Uterus (tissue), 4 donors: ENCODE data around the gene TMEM219. TPM values are rescaled to one million over a fixed set of nuclear protein-coding genes. Genes with fewer than 3 reads are reported as not detected.
"Not testable (repeated sequence)": the region's sequence is repeated elsewhere in the genome, so short reads cannot be mapped to it uniquely, and the experiment has no call there.

Experiments
- DNase-seq, 2 donors: peaks; one replicate each; pipeline ENCODE4 v3.0.0-alpha.2; 2019 to 2020
- H3K27ac ChIP-seq, 2 donors: fragments of 200-600 bp; sonication (generic); 1 replicate in 1 of 2; 2 replicates in 1 of 2; pipeline ENCODE4 v1.5.1; 2016 to 2018
- H3K27me3 ChIP-seq, 2 donors: fragments of 200-600 bp; sonication (generic); one replicate each; pipeline ENCODE4 v1.5.1; 2018 to 2019; ENCODE audit warnings: control low read depth in 1 of 2
- H3K36me3 ChIP-seq, 2 donors: fragments of 200-600 bp; sonication (generic); one replicate each; pipeline ENCODE4 v1.5.1; 2019; ENCODE audit warnings: control low read depth in 1 of 2
- H3K4me1 ChIP-seq, 2 donors: fragments of 200-600 bp; sonication (generic); one replicate each; pipeline ENCODE4 v1.5.1; 2018 to 2019; ENCODE audit warnings: control low read depth in 1 of 2
- H3K4me3 ChIP-seq, 2 donors: fragments of 200-600 bp; sonication (generic); 1 replicate in 1 of 2; 2 replicates in 1 of 2; pipeline ENCODE4 v1.5.1; 2018 to 2019; ENCODE audit warnings: mild to moderate bottlenecking in 1 of 2
- H3K9me3 ChIP-seq, 2 donors: fragments of 200-600 bp; sonication (generic); one replicate each; pipeline ENCODE4 v1.5.1; 2019; ENCODE audit warnings: control low read depth in 1 of 2
- CTCF ChIP-seq, 4 experiments: fragments of 200-600 bp in 2 of 4; fragments of 450-650 bp in 2 of 4; sonication (generic) in 2 of 4; IDR thresholded peaks; one replicate each; pipeline ENCODE4 v1.5.1; 2016 to 2019; ENCODE audit warnings: antibody characterized with exemption in 4 of 4, mild to moderate bottlenecking in 2 of 4, moderate library complexity in 1 of 4
- POLR2A ChIP-seq, 2 donors: fragments of 450-650 bp; IDR thresholded peaks; one replicate each; pipeline ENCODE4 v1.6.1; 2016; ENCODE audit warnings: antibody characterized with exemption in 2 of 2, mild to moderate bottlenecking in 1 of 2, moderate library complexity in 1 of 2
- intact Hi-C: fragments of 100-400 bp; cut with DNase I; formaldehyde crosslinking; loops from one replicate; pipeline ENCODE4 v1.15.1; 2023; ENCODE audit warnings: low total_unique reads
- total RNA-seq, 4 donors: library from RNA; depleted of rRNA in 3 of 4; stranded (reverse); fragments of >200 nt in 3 of 4; gene quantifications; one replicate each; pipeline versions ENCODE4 v1.1.0 to v1.2.4, GENCODE V29; 2014 to 2023
- donor health status: DM: yes; HTN: yes; CAD: no.

TMEM219 gene
- total RNA-seq, 4 donors from 2014 or later: 38.6 to 82.3 (median 58.5) TPM

- TF ChIP-seq POLR2A (IDR thresholded peaks at IDR 0.05): no peak
- no peak for TF ChIP-seq CTCF (IDR thresholded peaks at IDR 0.05)
- H3K27ac ChIP-seq: no peak overlapping the region
- intact Hi-C loops: no loop called here
- H3K4me3 ChIP-seq: no peak overlapping the region
- H3K9me3 ChIP-seq: no peaks in the 10 kb centered on the region
- no peaks in the 10 kb centered on the region for H3K27me3 ChIP-seq
- H3K4me1 ChIP-seq: no peaks in the 10 kb centered on the region
- DNase-seq: no peak
- H3K36me3 ChIP-seq: no peaks in the 10 kb centered on the region
These were observed 55.4 kb downstream of the TMEM219 start for GRCh38 chr16:30017277-30017656.

GRCh38 chr16:30017937-30018336 is 56.1 kb downstream of the TMEM219 start:
- H3K27me3 ChIP-seq, H3K36me3 ChIP-seq, intact Hi-C loops, H3K27ac ChIP-seq, H3K4me1 ChIP-seq, H3K4me3 ChIP-seq, DNase-seq, H3K9me3 ChIP-seq: not testable (repeated sequence)

GRCh38 chr16:30018731-30019158 is 56.9 kb downstream of the TMEM219 start:
- H3K4me3 ChIP-seq: no peak overlapping the region
- no peaks in the 10 kb centered on the region for H3K4me1 ChIP-seq
- no peak overlapping the region for H3K27ac ChIP-seq
- H3K9me3 ChIP-seq: no peaks in the 10 kb centered on the region
- H3K27me3 ChIP-seq: no peaks in the 10 kb centered on the region
- no peaks in the 10 kb centered on the region for H3K36me3 ChIP-seq
- intact Hi-C loops: no loop called here
- no peak for TF ChIP-seq CTCF (IDR thresholded peaks at IDR 0.05)
- TF ChIP-seq POLR2A (IDR thresholded peaks at IDR 0.05): no peak
- DNase-seq: no peak

Other genes with a start within 250 kb of the TMEM219 start
- gene C16orf54, start 216.1 kb upstream of the TMEM219 start, total RNA-seq: 1 to 10 TPM in 1 of 4 donors, under 1 TPM in 2, not detected in 1; 0.49 to 5.1 (median 0.97) TPM
- under 1 TPM in 1 of 4 donors, not detected in 3; under 0.01 TPM for gene ZG16, start 183.8 kb upstream of the TMEM219 start, total RNA-seq
- gene KIF22, start 171.3 kb upstream of the TMEM219 start, total RNA-seq: 10 to 100 TPM in 3 of 4 donors, 1 to 10 TPM in 1; 5.9 to 70.4 (median 15.8) TPM
- gene MAZ, start 155.6 kb upstream of the TMEM219 start, total RNA-seq: 100 to 1,000 TPM in 1 of 4 donors, 10 to 100 TPM in 3; 32.8 to 200 (median 67.5) TPM
- 10 to 100 TPM; 20.2 to 54.5 (median 28.0) TPM for gene PRRT2, start 149.9 kb upstream of the TMEM219 start, total RNA-seq
- 10 to 100 TPM; 36.1 to 85.0 (median 46.9) TPM for gene PAGR1, start 145.9 kb upstream of the TMEM219 start, total RNA-seq
- 100 to 1,000 TPM in 1 of 4 donors, 10 to 100 TPM in 3; 38.4 to 132 (median 67.4) TPM for gene MVP, start 141.6 kb upstream of the TMEM219 start, total RNA-seq
- 10 to 100 TPM; 35.1 to 83.7 (median 59.1) TPM for gene CDIPT, start 98.9 kb upstream of the TMEM219 start, total RNA-seq
- 10 to 100 TPM in 1 of 4 donors, 1 to 10 TPM in 1, under 1 TPM in 1, not detected in 1; 0.52 to 19.4 (median 4.6) TPM for gene SEZ6L2, start 62.5 kb upstream of the TMEM219 start, total RNA-seq
- 1 to 10 TPM in 2 of 4 donors, under 1 TPM in 1, not detected in 1; 0.61 to 1.0 (median 1.0) TPM for gene ASPHD1, start 61.6 kb upstream of the TMEM219 start, total RNA-seq
- 10 to 100 TPM in 2 of 4 donors, 1 to 10 TPM in 2; 1.8 to 33.3 (median 14.6) TPM for gene KCTD13, start 35.9 kb upstream of the TMEM219 start, total RNA-seq
- gene TAOK2, start 11.8 kb downstream of the TMEM219 start, total RNA-seq: 10 to 100 TPM; 28.4 to 70.0 (median 46.6) TPM
- gene HIRIP3, start 33.5 kb downstream of the TMEM219 start, total RNA-seq: 10 to 100 TPM in 2 of 4 donors, 1 to 10 TPM in 2; 3.8 to 20.4 (median 13.5) TPM
- 100 to 1,000 TPM in 1 of 4 donors, 10 to 100 TPM in 2, 1 to 10 TPM in 1; 4.1 to 714 (median 68.9) TPM for gene INO80E, start 34.2 kb downstream of the TMEM219 start, total RNA-seq
- gene DOC2A, start 48.9 kb downstream of the TMEM219 start, total RNA-seq: 1 to 10 TPM in 3 of 4 donors, not detected in 1; 1.0 to 2.6 (median 1.8) TPM
- not detected for gene C16orf92, start 61.1 kb downstream of the TMEM219 start, total RNA-seq
- under 1 TPM in 1 of 4 donors, not detected in 3; 0.62 TPM for gene TLCD3B, start 69.2 kb downstream of the TMEM219 start, total RNA-seq
- 100 to 1,000 TPM; 175 to 905 (median 489) TPM for gene ALDOA, start 103.7 kb downstream of the TMEM219 start, total RNA-seq
- gene PPP4C, start 113.9 kb downstream of the TMEM219 start, total RNA-seq: 10 to 100 TPM; 15.6 to 78.5 (median 64.5) TPM
- gene TBX6, start 129.8 kb downstream of the TMEM219 start, total RNA-seq: 1 to 10 TPM in 1 of 4 donors, under 1 TPM in 1, not detected in 2; 0.21 to 1.3 TPM
- 100 to 1,000 TPM in 1 of 4 donors, 10 to 100 TPM in 2, 1 to 10 TPM in 1; 9.2 to 158 (median 36.4) TPM for gene YPEL3, start 134.1 kb downstream of the TMEM219 start, total RNA-seq
- 10 to 100 TPM in 1 of 4 donors, 1 to 10 TPM in 2, not detected in 1; 1.4 to 16.7 (median 2.3) TPM for gene GDPD3, start 151.5 kb downstream of the TMEM219 start, total RNA-seq
- gene MAPK3, start 161.1 kb downstream of the TMEM219 start, total RNA-seq: 100 to 1,000 TPM in 1 of 4 donors, 10 to 100 TPM in 3; 19.9 to 143 (median 39.4) TPM
- gene CORO1A, start 221.5 kb downstream of the TMEM219 start, total RNA-seq: 10 to 100 TPM; 12.7 to 30.5 (median 18.2) TPM
- 10 to 100 TPM in 2 of 4 donors, 1 to 10 TPM in 1, not detected in 1; 4.7 to 34.1 (median 27.5) TPM for gene BOLA2B, start 231.6 kb downstream of the TMEM219 start, total RNA-seq
- 100 to 1,000 TPM in 1 of 4 donors, 10 to 100 TPM in 3; 10.6 to 142 (median 41.0) TPM for gene SLX1A, start 231.8 kb downstream of the TMEM219 start, total RNA-seq
- gene SULT1A3, start 237.2 kb downstream of the TMEM219 start, total RNA-seq: 10 to 100 TPM in 2 of 4 donors, 1 to 10 TPM in 2; 1.8 to 26.5 (median 9.5) TPM